Activated T-helper 1 cell treated with anti-CD3 and anti-CD28 coated beads, Interleukin-12 subunit alpha, Interleukin-12 subunit beta, Interleukin-2, Interleukin-4 antibody, amounts not matched to agents 30 ng/mL and 10 ng/mL and 1 ng/mL, durations not matched to agents 14 hours and 24 hours and 36 hours (primary cell): ENCODE measurements around the gene TPCN2. TPM values are rescaled to one million over a fixed set of nuclear protein-coding genes. Genes with fewer than 3 reads are reported as not detected.
"Not testable (repeated sequence)": the region's sequence is repeated elsewhere in the genome, so short reads cannot be mapped to it uniquely, and the experiment has no call there.

Experiments
- DNase-seq: peaks from one replicate; pipeline ENCODE4 v3.0.0; 2021; ENCODE audit warnings: low spot score
- H3K27ac Mint-ChIP-seq: one replicate; pipeline ENCODE4 v1.8.0; 2021; ENCODE audit warnings: mild to moderate bottlenecking, mixed read lengths
- H3K27me3 Mint-ChIP-seq: one replicate; pipeline ENCODE4 v1.8.0; 2022; ENCODE audit warnings: mild to moderate bottlenecking, moderate library complexity, mixed read lengths; ENCODE audit not compliant: insufficient read depth
- H3K36me3 Mint-ChIP-seq: one replicate; pipeline ENCODE4 v1.8.0; 2021; ENCODE audit warnings: low read depth, mixed read lengths
- H3K4me1 Mint-ChIP-seq: one replicate; pipeline ENCODE4 v1.8.0; 2021; ENCODE audit warnings: low read depth, mixed read lengths
- H3K4me3 Mint-ChIP-seq: one replicate; pipeline ENCODE4 v1.8.0; 2021; ENCODE audit warnings: mild to moderate bottlenecking, moderate library complexity, mixed read lengths
- H3K9me3 Mint-ChIP-seq: one replicate; pipeline ENCODE4 v1.8.0; 2021; ENCODE audit warnings: mixed read lengths
- intact Hi-C: fragments of 100-400 bp; cut with micrococcal nuclease; formaldehyde crosslinking; loops from one replicate; pipeline ENCODE4 v1.15.1; 2024
- total RNA-seq: library from RNA; stranded (reverse); gene quantifications from 2 replicates; pipeline ENCODE4 v1.2.3, GENCODE V29; 2022

TPCN2 gene
- total RNA-seq = 17.4 and 19.2 TPM in 2 replicates

DNA sequence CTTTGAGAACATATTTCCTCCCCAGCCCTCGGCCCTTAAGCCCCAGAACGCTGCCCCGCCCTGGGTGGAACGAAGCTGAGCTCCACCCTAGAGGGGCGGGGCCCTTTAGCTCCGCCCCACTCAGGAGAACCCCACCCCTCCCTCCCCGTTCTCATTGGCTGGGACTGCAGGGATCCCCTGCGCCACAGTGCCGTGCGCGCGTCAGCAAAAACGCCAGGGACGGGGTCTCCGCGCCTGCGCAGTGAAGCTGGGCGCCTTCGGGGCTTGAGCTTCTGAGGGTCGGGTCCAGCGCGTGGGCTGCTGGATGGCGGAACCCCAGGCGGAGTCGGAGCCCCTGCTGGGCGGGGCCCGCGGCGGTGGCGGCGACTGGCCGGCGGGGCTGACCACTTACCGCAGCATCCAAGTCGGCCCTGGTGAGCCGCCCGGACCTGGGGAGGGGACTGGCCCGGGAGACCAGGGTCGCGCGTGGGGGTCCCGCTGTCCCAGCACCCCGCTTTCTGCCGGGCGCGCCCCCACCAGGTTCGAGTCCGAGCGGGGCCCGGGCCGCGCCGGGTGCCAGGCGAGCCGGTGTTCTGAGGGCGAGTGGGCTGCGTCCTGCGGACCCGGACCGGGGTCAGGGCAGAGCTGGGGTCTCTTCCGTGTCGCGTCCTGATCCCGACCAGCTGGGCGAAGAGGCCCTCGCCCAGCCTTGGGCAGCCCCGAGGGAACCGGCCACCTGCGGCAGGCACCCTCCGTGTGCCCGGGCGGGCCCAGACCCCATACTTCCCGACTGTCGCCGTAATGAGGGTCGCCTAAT is at the start of gene TPCN2:
TPCN2 (plus strand) TSS at position 239 of the 796 bp plus-strand sequence; CDS start at position 305, 66 bp downstream.
- Mint-ChIP-seq H3K9me3 (no peaks in the 10 kb centered on the region), H3K27me3 (peaks cover 13% of the 10 kb centered on the region), H3K27ac (peak within 1 kb of the TSS; percentile 72), H3K4me1 (peaks cover 14% of the 10 kb centered on the region), H3K4me3 (peak within 1 kb of the TSS; percentile 85), H3K36me3 (no peaks in the 10 kb centered on the region)
- intact Hi-C loops = loop anchor here (1.0 to 5.0 kb wide), 7 partner anchors 145 to 1154 kb away; partner anchors contain the start of genes FADD, LTO1, PPP6R3 and TESMIN
- peak; percentile 91 for DNase-seq

DNA sequence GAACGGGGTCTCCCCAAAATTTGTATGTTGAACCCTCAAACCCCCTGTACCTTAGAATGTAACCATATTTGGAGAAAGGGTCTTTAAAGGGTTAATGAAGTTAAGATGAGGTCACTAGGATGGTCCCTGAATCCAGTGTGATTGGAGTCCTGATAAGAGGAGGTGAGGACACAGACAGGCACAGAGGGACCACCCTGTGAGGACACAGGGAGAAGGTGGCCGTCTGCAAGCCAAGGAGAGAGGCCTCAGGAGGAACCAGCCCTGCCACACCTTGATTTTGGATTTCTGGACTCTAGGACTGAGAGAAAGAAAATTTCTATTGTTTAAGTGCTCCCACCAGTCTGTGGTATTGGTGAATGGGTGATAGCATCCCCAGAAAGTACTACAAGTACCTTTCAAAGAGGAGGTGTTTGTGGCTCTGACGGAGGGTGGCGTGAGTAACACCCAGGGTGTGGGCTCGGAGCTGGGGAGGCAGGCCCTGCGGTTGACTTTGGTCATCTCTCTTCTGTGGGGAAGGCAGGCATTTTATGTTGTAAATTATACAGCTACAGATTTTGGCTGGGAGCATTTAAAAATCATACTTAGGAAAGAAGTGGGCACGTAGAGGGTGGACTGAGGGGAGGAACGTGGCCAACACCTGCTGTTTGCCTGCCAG is 49.5 kb upstream of the TPCN2 start:
- no peaks in the 10 kb centered on the region for H3K9me3 Mint-ChIP-seq
- H3K27me3 Mint-ChIP-seq = peaks cover 4% of the 10 kb centered on the region
- H3K4me1 Mint-ChIP-seq = no peaks in the 10 kb centered on the region
- intact Hi-C loops = no loop called here
- no peaks in the 10 kb centered on the region for H3K36me3 Mint-ChIP-seq
- H3K27ac Mint-ChIP-seq = no peak overlapping the region
- H3K4me3 Mint-ChIP-seq = no peak overlapping the region
- DNase-seq = no peak

- intact Hi-C loops, DNase-seq, H3K4me3 Mint-ChIP-seq, H3K4me1 Mint-ChIP-seq, H3K27ac Mint-ChIP-seq, H3K36me3 Mint-ChIP-seq, H3K9me3 Mint-ChIP-seq, H3K27me3 Mint-ChIP-seq: not testable (repeated sequence)
Observed at GRCh38 chr11:68999748-69000355, 48.9 kb upstream of the TPCN2 start.

DNA sequence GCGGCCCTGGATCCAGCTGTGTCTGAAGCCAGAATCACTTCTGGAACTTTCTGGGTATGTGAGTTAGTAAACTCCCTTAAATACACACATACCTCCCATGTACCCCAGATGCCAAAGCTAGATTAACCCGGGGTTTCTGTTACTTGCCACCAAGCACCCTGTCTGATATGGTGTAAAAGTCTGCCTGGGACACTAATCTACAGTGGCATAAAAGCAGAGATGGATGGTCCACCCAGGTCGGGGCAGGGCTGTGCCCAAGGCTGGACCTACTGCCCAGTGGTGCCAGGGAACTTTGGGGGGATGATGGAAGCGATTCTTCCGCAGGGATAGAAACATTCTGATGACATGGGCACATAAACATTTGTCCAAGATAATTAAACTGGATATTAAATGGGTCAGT is 48.3 kb upstream of the TPCN2 start:
- DNase-seq = no peak
- no peaks in the 10 kb centered on the region for H3K4me1 Mint-ChIP-seq

DNA sequence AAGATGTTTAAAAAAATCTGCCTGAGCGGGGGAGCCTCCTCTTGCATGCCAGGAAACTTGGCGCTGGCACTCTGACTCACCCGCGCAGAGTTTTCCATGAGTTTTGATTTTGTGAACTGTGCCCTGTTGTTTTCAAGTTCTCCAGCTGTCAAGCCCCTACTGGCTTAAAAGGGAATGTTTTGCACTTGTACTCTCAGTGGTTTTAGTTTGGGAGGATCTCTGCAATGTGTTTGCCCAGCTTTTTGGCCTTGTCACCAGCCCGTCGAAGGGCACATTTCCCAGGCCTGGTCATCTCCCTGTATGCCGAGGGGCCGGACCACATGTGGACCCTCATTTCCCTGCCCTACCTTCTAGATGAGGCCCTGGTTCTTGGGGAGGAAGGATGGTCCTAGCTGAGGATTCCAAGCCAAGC is 47.9 kb upstream of the TPCN2 start:
- peaks cover 4% of the 10 kb centered on the region for H3K27me3 Mint-ChIP-seq
- no peaks in the 10 kb centered on the region for H3K36me3 Mint-ChIP-seq
- H3K4me3 Mint-ChIP-seq = no peak overlapping the region
- no peaks in the 10 kb centered on the region for H3K4me1 Mint-ChIP-seq
- H3K27ac Mint-ChIP-seq = no peak overlapping the region
- H3K9me3 Mint-ChIP-seq = no peaks in the 10 kb centered on the region
- DNase-seq = no peak
- intact Hi-C loops = no loop called here

More for the DNA sequence above, 48.3 kb upstream of the TPCN2 start:
- Mint-ChIP-seq H3K27ac (no peak overlapping the region), H3K36me3 (no peaks in the 10 kb centered on the region), H3K9me3 (no peaks in the 10 kb centered on the region), H3K4me3 (no peak overlapping the region), H3K27me3 (peaks cover 4% of the 10 kb centered on the region)
- intact Hi-C loops = no loop called here

GRCh38 chr11:69001243-69002081 is 47.3 kb upstream of the TPCN2 start:
- Mint-ChIP-seq H3K4me1 (no peaks in the 10 kb centered on the region), H3K27ac (no peak overlapping the region), H3K27me3 (peaks cover 4% of the 10 kb centered on the region), H3K4me3 (no peak overlapping the region), H3K36me3 (no peaks in the 10 kb centered on the region), H3K9me3 (no peaks in the 10 kb centered on the region)
- no peak for DNase-seq
- intact Hi-C loops = no loop called here

GRCh38 chr11:69002110-69002569 is 46.6 kb upstream of the TPCN2 start:
- intact Hi-C loops = no loop called here
- no peak for DNase-seq
- H3K4me1 Mint-ChIP-seq = no peaks in the 10 kb centered on the region

GRCh38 chr11:69002570-69003231 is 46.0 kb upstream of the TPCN2 start:
- Mint-ChIP-seq H3K27ac (no peak overlapping the region), H3K36me3 (no peaks in the 10 kb centered on the region), H3K9me3 (no peaks in the 10 kb centered on the region), H3K4me3 (no peak overlapping the region), H3K4me1 (no peaks in the 10 kb centered on the region), H3K27me3 (peaks cover 4% of the 10 kb centered on the region)
- DNase-seq = no peak
- intact Hi-C loops = no loop called here

More at GRCh38 chr11:69002110-69002569, 46.6 kb upstream of the TPCN2 start:
- H3K9me3 Mint-ChIP-seq = no peaks in the 10 kb centered on the region
- no peaks in the 10 kb centered on the region for H3K36me3 Mint-ChIP-seq
- H3K27me3 Mint-ChIP-seq = peaks cover 4% of the 10 kb centered on the region
- no peak overlapping the region for H3K27ac Mint-ChIP-seq
- H3K4me3 Mint-ChIP-seq = no peak overlapping the region

DNA sequence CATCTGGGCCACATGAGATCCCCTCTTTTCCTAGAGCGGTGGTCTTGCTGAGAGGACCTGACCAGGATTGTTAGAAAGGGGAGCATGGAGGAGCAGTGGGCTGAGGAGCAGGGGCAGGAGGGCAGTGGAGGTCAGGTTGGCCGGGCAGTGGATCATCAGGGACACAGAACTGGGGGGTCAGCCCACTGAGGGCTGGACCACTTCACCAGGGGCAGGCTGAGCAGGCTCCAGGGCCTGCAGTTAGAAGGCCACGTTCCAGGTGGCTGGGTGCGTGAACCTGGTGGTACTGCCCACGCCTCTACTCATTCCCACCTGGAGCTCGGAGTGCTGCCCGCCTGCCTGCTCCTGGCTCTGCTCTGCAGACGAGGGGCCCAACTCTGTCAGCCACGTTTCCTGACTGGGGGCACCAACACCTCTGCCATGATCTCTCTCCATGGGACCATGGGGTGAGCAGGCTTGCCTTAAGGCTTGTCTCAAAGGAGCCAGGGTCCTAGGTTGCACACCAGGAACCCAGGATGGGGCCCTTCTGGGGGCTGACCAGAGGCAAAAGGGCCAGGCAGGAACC is 45.3 kb upstream of the TPCN2 start:
- Mint-ChIP-seq H3K27ac (no peak overlapping the region), H3K36me3 (no peaks in the 10 kb centered on the region), H3K9me3 (no peaks in the 10 kb centered on the region), H3K4me3 (no peak overlapping the region), H3K4me1 (no peaks in the 10 kb centered on the region), H3K27me3 (peaks cover 4% of the 10 kb centered on the region)
- DNase-seq = no peak
- intact Hi-C loops = no loop called here

- H3K27ac Mint-ChIP-seq = no peak overlapping the region
- H3K4me3 Mint-ChIP-seq = no peak overlapping the region
- H3K36me3 Mint-ChIP-seq = no peaks in the 10 kb centered on the region
- no peak for DNase-seq
- no peaks in the 10 kb centered on the region for H3K9me3 Mint-ChIP-seq
- H3K27me3 Mint-ChIP-seq = peaks cover 4% of the 10 kb centered on the region
- intact Hi-C loops = no loop called here
- H3K4me1 Mint-ChIP-seq = no peaks in the 10 kb centered on the region
Observed at GRCh38 chr11:69003866-69004367, 44.8 kb upstream of the TPCN2 start.

DNA sequence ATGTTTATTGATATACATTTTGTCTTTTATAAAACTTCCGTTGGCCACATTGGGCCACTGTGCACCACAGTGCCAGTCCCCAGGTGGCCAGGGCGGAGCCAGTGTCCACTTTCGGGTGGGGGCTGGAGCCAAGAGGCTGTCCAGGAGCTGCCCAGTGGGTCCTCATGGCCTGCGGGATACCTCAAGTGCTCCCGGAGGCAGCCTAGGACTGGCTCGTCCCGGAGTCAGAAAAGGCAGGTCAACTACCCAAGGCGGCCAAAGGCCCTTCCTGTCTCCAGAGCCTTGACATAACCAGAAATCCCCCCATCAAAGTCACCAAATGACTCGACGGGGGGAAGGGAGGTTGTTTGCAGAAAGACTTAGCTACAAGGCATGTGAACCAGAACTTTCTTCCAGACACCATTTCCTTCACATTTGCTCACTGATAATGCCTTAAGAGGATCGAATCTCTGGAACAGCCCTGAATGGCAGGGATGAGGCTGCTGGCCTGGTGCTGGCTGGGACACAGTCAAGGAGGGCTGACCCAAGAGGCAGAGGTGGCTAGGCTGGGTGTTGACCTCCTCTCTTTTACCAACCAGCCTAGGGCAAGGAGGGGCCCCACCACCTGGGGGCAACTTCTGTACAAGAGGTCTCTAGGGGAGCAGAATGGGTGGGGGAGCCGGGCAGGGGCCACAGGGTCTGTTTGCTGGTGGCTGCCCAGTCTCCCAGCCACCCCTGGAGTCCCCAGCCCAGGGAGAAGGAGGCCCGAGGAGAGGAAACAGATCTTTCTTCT is 44.1 kb upstream of the TPCN2 start:
- peaks cover under 1% of the 10 kb centered on the region for H3K27me3 Mint-ChIP-seq
- no peak overlapping the region for H3K27ac Mint-ChIP-seq
- DNase-seq = no peak
- no peaks in the 10 kb centered on the region for H3K9me3 Mint-ChIP-seq
- H3K4me3 Mint-ChIP-seq = no peak overlapping the region
- intact Hi-C loops = no loop called here
- no peaks in the 10 kb centered on the region for H3K36me3 Mint-ChIP-seq
- no peaks in the 10 kb centered on the region for H3K4me1 Mint-ChIP-seq
